GM12892 (cell line): ENCODE measurements around the gene STKLD1.

Experiments
- POLR2AphosphoS5 ChIP-seq: IDR thresholded peaks from 2 replicates; pipeline ENCODE4 v1.6.1; 2011; ENCODE audit warnings: low read depth, low read length, control low read depth
- TAF1 ChIP-seq: IDR thresholded peaks from 2 replicates; pipeline ENCODE4 v1.6.1; 2011; ENCODE audit warnings: low read depth, mild to moderate bottlenecking, control low read depth, low read length, borderline replicate concordance

DNA sequence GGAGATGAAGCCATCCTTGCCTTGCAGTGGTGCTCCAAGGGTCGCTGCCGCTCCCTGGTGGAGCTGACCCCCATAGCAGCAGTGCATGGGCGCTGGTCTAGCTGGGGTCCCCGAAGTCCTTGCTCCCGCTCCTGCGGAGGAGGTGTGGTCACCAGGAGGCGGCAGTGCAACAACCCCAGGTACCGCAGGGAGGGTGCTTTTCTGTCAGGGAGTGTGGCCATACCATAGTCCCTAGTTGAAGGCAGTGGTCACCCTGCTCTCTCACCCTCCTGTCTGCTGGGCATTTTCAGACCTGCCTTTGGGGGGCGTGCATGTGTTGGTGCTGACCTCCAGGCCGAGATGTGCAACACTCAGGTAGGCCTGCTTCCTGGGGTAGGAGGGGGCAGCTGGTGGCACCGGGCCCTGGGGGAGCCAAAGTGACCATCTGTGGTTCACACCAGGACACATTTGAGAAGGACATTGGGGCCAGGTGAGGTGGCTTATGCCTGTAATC is 57.2 kb downstream of the STKLD1 start:
- no peak for TF ChIP-seq POLR2AphosphoS5
- no peak for TF ChIP-seq TAF1
